ENCODE results near the gene LCA5.

The LCA5 gene

GRCh38 chr6:79559706-79560105 is 22.5 kb upstream of the LCA5 start:
- no peak for TF ChIP-seq CTCF (IDR thresholded peaks at IDR 0.05)
- Histone ChIP-seq H3K9ac (no peak overlapping the region), H3K4me1 (no peaks in the 10 kb centered on the region), H3K4me3 (ENCODE audit: low read depth, low read length) (no peak overlapping the region), H3K36me3 (ENCODE audit: control insufficient read depth, insufficient read depth, low read length) (no peaks in the 10 kb centered on the region), H3K9me3 (ENCODE audit: control insufficient read depth, low read length) (no peaks in the 10 kb centered on the region), H3K27ac (no peak overlapping the region), H3K79me2 (peaks cover 7% of the 10 kb centered on the region), H3K4me2 (ENCODE audit: low read length) (no peak overlapping the region), H3K27me3 (ENCODE audit: control insufficient read depth, insufficient read depth, low read length) (no peaks in the 10 kb centered on the region), H2AFZ (no peak overlapping the region)

GRCh38 chr6:79557673-79558467 is 20.6 kb upstream of the LCA5 start:
- Histone ChIP-seq H3K4me2 (ENCODE audit: low read length) (no peak overlapping the region), H3K4me1 (peaks cover under 1% of the 10 kb centered on the region), H3K4me3 (ENCODE audit: low read depth, low read length) (no peak overlapping the region), H3K27me3 (ENCODE audit: control insufficient read depth, insufficient read depth, low read length) (no peaks in the 10 kb centered on the region), H3K27ac (no peak overlapping the region), H3K9ac (no peak overlapping the region), H2AFZ (no peak overlapping the region), H3K9me3 (ENCODE audit: control insufficient read depth, low read length) (no peaks in the 10 kb centered on the region), H3K36me3 (ENCODE audit: control insufficient read depth, insufficient read depth, low read length) (no peaks in the 10 kb centered on the region), H3K79me2 (peaks cover 14% of the 10 kb centered on the region)
- no peak for TF ChIP-seq CTCF (IDR thresholded peaks at IDR 0.05)

GRCh38 chr6:79554305-79554704 is 17.1 kb upstream of the LCA5 start:
- H3K79me2 ChIP-seq, result peaks cover 34% of the 10 kb centered on the region
- no peaks in the 10 kb centered on the region for H3K36me3 ChIP-seq (ENCODE audit: control insufficient read depth, insufficient read depth, low read length)
- H3K27me3 ChIP-seq (ENCODE audit: control insufficient read depth, insufficient read depth, low read length), result no peaks in the 10 kb centered on the region
- no peak overlapping the region for H3K27ac ChIP-seq
- no peak for TF ChIP-seq CTCF (IDR thresholded peaks at IDR 0.05)
- no peak overlapping the region for H3K4me2 ChIP-seq (ENCODE audit: low read length)
- no peak overlapping the region for H3K9ac ChIP-seq
- peaks cover 8% of the 10 kb centered on the region for H3K4me1 ChIP-seq
- H3K9me3 ChIP-seq (ENCODE audit: control insufficient read depth, low read length), result no peaks in the 10 kb centered on the region
- no peak overlapping the region for H3K4me3 ChIP-seq (ENCODE audit: low read depth, low read length)
- H2AFZ ChIP-seq, result no peak overlapping the region

GRCh38 chr6:79551401-79551800 is 14.2 kb upstream of the LCA5 start:
- no peak for TF ChIP-seq CTCF (IDR thresholded peaks at IDR 0.05)
- Histone ChIP-seq H3K9ac (no peak overlapping the region), H3K4me3 (ENCODE audit: low read depth, low read length) (no peak overlapping the region), H3K79me2 (peaks cover 50% of the 10 kb centered on the region), H3K27me3 (ENCODE audit: control insufficient read depth, insufficient read depth, low read length) (no peaks in the 10 kb centered on the region), H3K4me1 (peaks cover 8% of the 10 kb centered on the region), H3K9me3 (ENCODE audit: control insufficient read depth, low read length) (no peaks in the 10 kb centered on the region), H3K36me3 (ENCODE audit: control insufficient read depth, insufficient read depth, low read length) (no peaks in the 10 kb centered on the region), H2AFZ (no peak overlapping the region), H3K27ac (no peak overlapping the region), H3K4me2 (ENCODE audit: low read length) (no peak overlapping the region)

GRCh38 chr6:79548304-79548703 is 11.1 kb upstream of the LCA5 start:
- no peak overlapping the region for H3K9ac ChIP-seq
- H2AFZ ChIP-seq, result no peak overlapping the region
- no peaks in the 10 kb centered on the region for H3K9me3 ChIP-seq (ENCODE audit: control insufficient read depth, low read length)
- no peak overlapping the region for H3K4me2 ChIP-seq (ENCODE audit: low read length)
- peaks cover 20% of the 10 kb centered on the region for H3K4me1 ChIP-seq
- H3K4me3 ChIP-seq (ENCODE audit: low read depth, low read length), result no peak overlapping the region
- no peaks in the 10 kb centered on the region for H3K36me3 ChIP-seq (ENCODE audit: control insufficient read depth, insufficient read depth, low read length)
- no peaks in the 10 kb centered on the region for H3K27me3 ChIP-seq (ENCODE audit: control insufficient read depth, insufficient read depth, low read length)
- peaks cover 42% of the 10 kb centered on the region for H3K79me2 ChIP-seq
- no peak overlapping the region for H3K27ac ChIP-seq
- no peak for TF ChIP-seq CTCF (IDR thresholded peaks at IDR 0.05)
